Medulla oblongata (tissue), 1 donor: ENCODE measurements around the gene DGKI.
"Not testable (repeated sequence)": the region's sequence is repeated elsewhere in the genome, so short reads cannot be mapped to it uniquely, and the experiment has no call there.

Experiments
- DNase-seq: peaks from one replicate; pipeline ENCODE4 v3.0.0-alpha.2; 2015; ENCODE audit errors: extremely low spot score

DGKI gene

GRCh38 chr7:137734221-137734620 lies 112.6 kb downstream of the DGKI start:
- no peak for DNase-seq

DNA sequence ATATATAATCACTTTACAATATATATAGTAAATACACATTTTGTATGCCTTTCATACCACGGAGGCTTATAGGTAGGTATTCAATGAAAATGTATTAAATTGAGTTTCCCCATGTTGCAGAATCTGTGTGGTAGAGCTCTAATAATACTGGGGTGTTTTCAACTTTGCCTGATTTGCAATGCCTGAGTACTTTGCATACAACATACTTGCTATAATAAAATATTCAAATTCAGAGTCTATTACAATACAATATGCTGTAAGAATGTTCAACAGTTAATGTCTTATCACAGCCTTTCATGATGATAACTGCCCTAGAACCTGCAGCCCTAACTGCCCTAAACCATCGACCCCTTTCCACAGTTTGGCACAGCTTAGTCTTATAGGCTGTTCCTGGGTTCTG lies 114.6 kb downstream of the DGKI start:
- DNase-seq, result no peak

- no peak for DNase-seq
Measured at GRCh38 chr7:137731436-137731835, 115.3 kb downstream of the DGKI start.

- DNase-seq, result no peak
Measured at GRCh38 chr7:137728426-137728825, 118.3 kb downstream of the DGKI start.

- no peak for DNase-seq
Measured at GRCh38 chr7:137727413-137727812, 119.4 kb downstream of the DGKI start.

GRCh38 chr7:137718355-137718754 lies 128.4 kb downstream of the DGKI start:
- DNase-seq, result peak; percentile 70

DNA sequence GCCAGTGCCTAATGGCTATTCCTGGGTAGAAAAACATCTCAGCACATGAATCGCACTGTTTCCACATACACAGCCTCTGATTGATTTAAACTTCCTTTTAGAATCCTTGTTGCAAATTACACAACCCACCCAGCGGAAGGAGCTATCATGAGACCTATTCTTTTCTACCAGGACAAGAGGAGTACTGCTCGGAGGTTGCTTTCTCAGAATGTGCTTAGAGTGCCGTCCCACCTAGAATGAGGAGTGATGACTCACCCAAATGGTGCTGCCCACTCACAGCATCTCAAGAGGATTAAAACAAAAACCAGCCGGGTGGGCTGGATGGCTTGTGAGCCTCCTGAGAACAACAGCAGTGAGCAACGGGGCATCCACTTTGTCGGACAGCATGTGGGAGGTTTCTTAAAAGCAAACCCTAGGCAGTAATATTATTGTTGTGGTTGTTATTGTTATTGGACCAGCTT lies 128.9 kb downstream of the DGKI start:
- peak; percentile 38 for DNase-seq

GRCh38 chr7:137717045-137717444 lies 129.7 kb downstream of the DGKI start:
- no peak for DNase-seq

- no peak for DNase-seq
Measured at GRCh38 chr7:137716061-137716460, 130.7 kb downstream of the DGKI start.

GRCh38 chr7:137715533-137715932 lies 131.2 kb downstream of the DGKI start:
- DNase-seq, result no peak

DNA sequence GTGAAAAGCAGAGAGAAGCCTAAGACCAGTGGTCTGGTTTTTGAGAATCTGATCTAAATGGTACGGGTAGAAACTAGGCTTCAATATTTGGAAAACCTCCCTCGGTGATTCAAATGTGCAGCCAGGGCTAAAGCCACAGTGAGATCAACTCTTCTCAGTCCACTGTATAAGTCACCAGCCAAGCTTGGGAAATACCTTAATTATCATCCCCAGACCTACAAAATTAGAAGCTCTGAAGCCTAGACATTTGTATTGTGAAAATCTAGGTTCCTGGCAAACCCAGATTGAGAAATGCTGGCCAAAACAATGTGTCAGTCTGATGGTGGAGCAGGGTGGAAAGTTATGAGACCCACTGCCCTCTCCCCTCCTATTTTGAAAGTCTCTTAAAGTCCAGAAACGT lies 131.7 kb downstream of the DGKI start:
- DNase-seq, result no peak

- DNase-seq, result not testable (repeated sequence)
Measured at GRCh38 chr7:137706330-137706729, 140.4 kb downstream of the DGKI start.

DNA sequence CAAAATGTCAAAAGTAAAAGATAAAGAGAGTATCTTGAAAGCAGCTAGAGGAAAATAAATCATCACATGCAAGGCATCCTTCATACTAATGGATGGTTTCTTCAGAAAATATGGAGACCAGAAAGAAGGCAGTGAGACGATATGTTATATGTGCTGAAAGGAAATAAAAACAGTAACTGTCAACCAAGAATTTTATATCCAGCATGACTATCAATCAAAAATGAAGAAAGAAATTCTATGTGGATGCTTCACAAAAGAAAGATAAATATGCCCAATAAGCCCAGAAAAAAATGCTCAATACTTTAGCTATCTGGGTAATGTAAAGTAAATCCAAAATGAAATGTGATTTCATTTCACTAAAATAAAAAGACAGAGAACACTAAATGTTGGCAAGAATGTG lies 142.1 kb downstream of the DGKI start:
- no peak for DNase-seq

DNA sequence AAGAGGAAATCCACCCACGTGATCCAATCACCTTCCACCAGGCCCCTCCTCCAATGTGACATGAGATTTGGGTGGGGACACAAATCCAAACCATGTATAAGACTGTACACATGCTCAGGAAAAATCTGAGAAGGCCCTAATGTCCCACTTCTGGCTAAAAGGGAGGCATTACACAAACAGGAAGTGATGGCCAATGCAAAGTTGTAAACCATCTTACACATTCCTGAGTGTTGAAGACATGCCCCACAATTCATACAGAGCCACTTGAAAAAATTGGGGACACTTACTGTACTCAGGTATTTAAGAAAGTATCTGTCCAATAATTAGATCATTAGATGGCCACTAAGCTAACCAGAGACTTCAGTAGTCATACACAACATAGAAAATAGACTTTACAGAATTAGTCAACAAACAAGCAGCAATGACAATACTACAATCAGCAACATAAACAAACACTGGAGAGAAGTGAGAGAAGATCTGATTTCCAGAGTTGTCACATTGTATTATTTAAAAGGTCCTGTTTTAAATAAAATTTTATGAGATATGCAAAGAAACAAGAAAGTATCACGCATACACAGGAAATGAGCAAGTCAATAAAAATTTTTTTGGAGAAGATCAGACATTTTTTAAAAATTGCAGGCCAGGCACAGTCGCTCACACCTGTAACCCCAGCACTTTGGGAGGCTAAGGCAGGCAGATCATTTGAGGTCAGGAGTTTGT lies 143.3 kb downstream of the DGKI start:
- DNase-seq, result no peak

DNA sequence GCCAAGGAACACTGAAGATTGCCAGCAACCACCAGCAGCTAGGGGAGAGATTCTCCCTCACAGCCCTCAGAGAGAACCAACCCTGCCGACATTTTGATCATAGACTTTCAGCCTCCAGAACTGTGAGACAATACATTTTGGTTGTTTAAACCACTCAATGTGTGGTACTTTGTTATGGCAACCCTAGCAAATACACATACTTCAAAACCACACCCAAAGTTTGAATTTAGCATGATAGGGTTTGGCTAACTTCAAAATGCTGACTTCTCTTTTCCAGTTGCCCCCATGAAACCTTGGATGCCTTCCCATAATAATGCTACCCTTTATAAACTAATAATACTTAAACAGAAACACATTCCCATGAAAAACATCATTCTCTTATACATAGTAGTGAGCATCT lies 149.8 kb downstream of the DGKI start:
- DNase-seq, result no peak

GRCh38 chr7:137696376-137696775 lies 150.4 kb downstream of the DGKI start:
- DNase-seq, result no peak

GRCh38 chr7:137695942-137696341 lies 150.8 kb downstream of the DGKI start:
- peak; percentile 36 for DNase-seq

DNA sequence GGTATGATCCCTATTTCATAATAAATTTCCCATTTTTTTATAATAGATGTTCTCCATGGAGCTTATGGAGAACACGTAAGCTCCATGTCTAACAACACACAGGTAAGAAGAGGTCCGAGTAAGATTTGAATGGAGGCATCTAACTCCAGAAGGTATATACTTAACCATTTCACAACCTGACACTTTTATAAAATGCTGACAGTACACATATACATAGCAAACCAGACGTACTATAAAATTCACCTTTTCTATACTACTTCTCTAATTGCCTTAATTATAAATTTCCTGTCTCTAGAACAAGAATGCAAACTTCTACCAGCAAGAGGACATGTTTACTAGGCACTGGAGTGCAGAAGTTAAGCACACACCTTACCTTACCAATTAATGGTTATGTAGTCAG lies 151.3 kb downstream of the DGKI start:
- DNase-seq, result no peak

GRCh38 chr7:137694405-137694804 lies 152.4 kb downstream of the DGKI start:
- DNase-seq, result no peak

DNA sequence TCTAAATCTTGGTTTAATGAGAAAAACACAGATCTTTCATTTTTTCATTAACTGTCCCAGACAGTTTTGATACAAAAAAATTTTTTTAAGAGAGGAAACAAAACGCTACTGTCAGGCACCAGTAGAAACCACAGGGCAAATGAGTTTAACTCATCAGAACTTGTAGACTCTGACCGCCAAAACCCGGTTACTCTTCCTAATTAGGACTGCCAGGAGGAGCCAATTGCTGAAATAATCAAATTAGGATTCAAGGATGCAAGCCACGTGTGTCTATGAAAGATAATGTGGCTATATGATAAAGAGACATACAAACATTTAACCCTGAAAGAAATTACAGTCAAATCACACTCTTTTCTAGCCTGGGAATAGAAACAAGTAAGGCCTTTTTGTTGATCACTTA lies 154.4 kb downstream of the DGKI start:
- DNase-seq, result no peak

DNA sequence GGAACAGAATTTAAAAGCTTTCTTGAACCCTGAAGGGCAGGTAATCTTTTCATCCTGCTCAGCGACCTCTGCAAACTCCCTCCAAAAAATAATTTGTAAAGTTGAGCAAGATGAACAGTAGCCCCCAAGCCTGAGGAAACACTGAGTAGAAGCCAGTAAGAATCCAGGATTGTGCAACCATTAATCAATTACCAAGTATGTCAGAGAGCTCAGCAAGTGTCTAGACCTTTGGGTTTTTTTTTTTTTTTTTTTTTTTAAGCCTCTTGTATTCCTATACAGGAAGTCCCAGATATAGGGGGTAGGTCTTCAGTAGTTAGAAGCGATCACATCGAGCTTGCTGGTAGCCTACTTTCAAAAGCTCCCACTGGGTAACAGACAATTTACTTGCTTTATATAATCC lies 155.2 kb downstream of the DGKI start:
- no peak for DNase-seq

- no peak for DNase-seq
Measured at GRCh38 chr7:137690635-137691034, 156.1 kb downstream of the DGKI start.

DNA sequence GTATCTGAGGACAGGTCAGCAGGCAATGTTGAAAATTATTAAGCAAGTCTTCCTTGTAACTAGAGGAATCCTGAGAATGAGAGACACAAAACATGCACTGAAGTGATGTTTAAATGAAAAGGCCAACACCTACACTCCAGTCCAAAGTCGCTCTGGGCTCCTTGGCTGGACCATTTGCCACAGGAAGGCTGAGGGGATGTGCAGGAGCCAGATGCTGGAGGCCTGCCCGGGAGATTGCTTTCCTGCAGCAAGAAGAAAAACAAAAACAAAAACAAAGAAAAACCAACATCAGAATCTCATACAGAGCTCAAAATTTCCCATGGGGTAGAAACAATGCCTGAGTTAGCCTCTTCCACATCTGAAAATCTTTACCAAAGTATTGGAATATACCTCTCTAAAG lies 157.0 kb downstream of the DGKI start:
- DNase-seq, result no peak
